UCSD-AML1 (cell line): ENCODE results near the gene RECK.
"Not testable (repeated sequence)": the region's sequence is repeated elsewhere in the genome, so short reads cannot be mapped to it uniquely, and the experiment has no call there.

Experiments
- DNase-seq: peaks from one replicate; lab custom pipeline; 2025; ENCODE audit not compliant: unreplicated experiment; lab: John Stamatoyannopoulos, UW

The RECK gene

GRCh38 chr9:36063804-36064447 is 27.2 kb downstream of the RECK start:
- no peak for DNase-seq

GRCh38 chr9:36064448-36065037 is 27.8 kb downstream of the RECK start:
- no peak for DNase-seq

- no peak for DNase-seq
These were observed 37.3 kb downstream of the RECK start for GRCh38 chr9:36074055-36074454.

- no peak for DNase-seq
These were observed 38.3 kb downstream of the RECK start for GRCh38 chr9:36074870-36075532.

GRCh38 chr9:36078051-36078450 is 41.3 kb downstream of the RECK start:
- no peak for DNase-seq

GRCh38 chr9:36080519-36080918 is 43.8 kb downstream of the RECK start:
- DNase-seq: no peak

- DNase-seq: no peak
These were observed 46.2 kb downstream of the RECK start for GRCh38 chr9:36082931-36083330.

GRCh38 chr9:36086442-36086841 is 49.7 kb downstream of the RECK start:
- no peak for DNase-seq

GRCh38 chr9:36087054-36087453 is 50.3 kb downstream of the RECK start:
- not testable (repeated sequence) for DNase-seq

- no peak for DNase-seq
These were observed 51.3 kb downstream of the RECK start for GRCh38 chr9:36088020-36088419.

- DNase-seq: no peak
These were observed 54.6 kb downstream of the RECK start for GRCh38 chr9:36091026-36091953.

GRCh38 chr9:36092014-36092413 is 55.3 kb downstream of the RECK start:
- no peak for DNase-seq

GRCh38 chr9:36092509-36093215 is 55.9 kb downstream of the RECK start:
- no peak for DNase-seq

GRCh38 chr9:36093384-36093783 is 56.7 kb downstream of the RECK start:
- no peak for DNase-seq

GRCh38 chr9:36099718-36100117 is 63.0 kb downstream of the RECK start:
- DNase-seq: no peak

GRCh38 chr9:36100532-36100931 is 63.8 kb downstream of the RECK start:
- DNase-seq: no peak

- DNase-seq: no peak
These were observed 65.4 kb downstream of the RECK start for GRCh38 chr9:36101916-36102741.

- DNase-seq: peak; percentile 73
These were observed 66.2 kb downstream of the RECK start for GRCh38 chr9:36102742-36103495.

- DNase-seq: no peak
These were observed 72.4 kb downstream of the RECK start for GRCh38 chr9:36109071-36109470.
